ENCODE data around the gene PDGFRB. TPM values are rescaled to one million over a fixed set of nuclear protein-coding genes. Genes with fewer than 3 reads are reported as not detected.

PDGFRB gene
- total and polyA plus RNA-seq, 9 of the 15 experiments (the other 6 are each of a cell fraction or from before 2014, with no cell fraction given) = 0.01 to 1.5 (median 0.09) TPM; not detected in 3

DNA sequence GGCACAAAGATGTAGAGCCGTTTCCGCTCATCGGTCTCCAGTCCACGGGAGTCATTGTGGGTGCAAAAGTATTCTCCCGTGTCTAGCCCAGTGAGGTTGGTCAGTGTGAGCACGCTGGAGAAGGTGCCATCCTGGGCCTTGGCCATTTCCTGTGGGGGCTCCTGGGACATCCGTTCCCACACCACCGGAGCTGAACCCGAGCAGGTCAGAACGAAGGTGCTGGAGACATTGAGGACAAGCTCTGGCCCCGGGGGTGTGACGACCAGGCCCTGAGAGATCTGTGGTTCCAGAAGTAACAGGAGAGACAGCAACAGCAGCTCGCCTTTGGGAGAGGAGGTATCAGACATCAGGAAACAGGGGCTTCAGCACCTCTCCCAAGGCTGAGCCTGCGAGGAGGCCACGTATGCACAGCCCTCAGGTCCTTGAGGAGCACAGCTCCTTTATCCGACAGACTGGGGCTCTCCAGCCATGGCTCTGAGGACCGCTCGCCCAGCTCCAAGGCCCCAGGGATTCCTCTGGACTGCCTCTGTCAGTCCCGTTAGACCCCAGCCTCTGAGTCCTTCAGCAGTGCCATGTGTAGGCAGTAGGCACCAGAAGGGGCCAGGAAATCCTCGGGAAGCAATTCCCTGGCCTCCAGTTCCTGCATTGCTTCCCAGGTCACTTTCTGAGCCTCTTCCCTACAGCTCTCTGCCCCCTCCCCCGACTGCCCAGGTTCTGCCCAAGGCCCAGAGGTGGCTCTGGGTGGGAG, 19.9 kb downstream of the PDGFRB start (continued):
- TF ChIP-seq, protein P1, sequence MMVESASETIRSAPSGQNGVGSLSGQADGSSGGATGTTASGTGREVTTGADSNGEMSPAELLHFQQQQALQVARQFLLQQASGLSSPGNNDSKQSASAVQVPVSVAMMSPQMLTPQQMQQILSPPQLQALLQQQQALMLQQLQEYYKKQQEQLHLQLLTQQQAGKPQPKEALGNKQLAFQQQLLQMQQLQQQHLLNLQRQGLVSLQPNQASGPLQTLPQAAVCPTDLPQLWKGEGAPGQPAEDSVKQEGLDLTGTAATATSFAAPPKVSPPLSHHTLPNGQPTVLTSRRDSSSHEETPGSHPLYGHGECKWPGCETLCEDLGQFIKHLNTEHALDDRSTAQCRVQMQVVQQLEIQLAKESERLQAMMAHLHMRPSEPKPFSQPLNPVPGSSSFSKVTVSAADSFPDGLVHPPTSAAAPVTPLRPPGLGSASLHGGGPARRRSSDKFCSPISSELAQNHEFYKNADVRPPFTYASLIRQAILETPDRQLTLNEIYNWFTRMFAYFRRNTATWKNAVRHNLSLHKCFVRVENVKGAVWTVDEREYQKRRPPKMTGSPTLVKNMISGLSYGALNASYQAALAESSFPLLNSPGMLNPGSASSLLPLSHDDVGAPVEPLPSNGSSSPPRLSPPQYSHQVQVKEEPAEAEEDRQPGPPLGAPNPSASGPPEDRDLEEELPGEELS (CRISPR knock-in tag; IDR thresholded peaks at IDR 0.05; ENCODE audit: borderline replicate concordance) = no peak
- TF ChIP-seq ZNF717 (CRISPR knock-in tag; IDR thresholded peaks at IDR 0.05) (no peak), HDAC8 (tag; IDR thresholded peaks at IDR 0.05) (no peak), MTA1 (IDR thresholded peaks at IDR 0.05; ENCODE audit: borderline replicate concordance) (no peak)
- TF ChIP-seq, protein P2, sequence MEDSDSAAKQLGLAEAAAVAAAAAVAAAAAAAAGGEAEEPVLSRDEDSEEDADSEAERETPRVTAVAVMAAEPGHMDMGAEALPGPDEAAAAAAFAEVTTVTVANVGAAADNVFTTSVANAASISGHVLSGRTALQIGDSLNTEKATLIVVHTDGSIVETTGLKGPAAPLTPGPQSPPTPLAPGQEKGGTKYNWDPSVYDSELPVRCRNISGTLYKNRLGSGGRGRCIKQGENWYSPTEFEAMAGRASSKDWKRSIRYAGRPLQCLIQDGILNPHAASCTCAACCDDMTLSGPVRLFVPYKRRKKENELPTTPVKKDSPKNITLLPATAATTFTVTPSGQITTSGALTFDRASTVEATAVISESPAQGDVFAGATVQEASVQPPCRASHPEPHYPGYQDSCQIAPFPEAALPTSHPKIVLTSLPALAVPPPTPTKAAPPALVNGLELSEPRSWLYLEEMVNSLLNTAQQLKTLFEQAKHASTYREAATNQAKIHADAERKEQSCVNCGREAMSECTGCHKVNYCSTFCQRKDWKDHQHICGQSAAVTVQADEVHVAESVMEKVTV (CRISPR knock-in tag; IDR thresholded peaks at IDR 0.05) = no peak

DNA sequence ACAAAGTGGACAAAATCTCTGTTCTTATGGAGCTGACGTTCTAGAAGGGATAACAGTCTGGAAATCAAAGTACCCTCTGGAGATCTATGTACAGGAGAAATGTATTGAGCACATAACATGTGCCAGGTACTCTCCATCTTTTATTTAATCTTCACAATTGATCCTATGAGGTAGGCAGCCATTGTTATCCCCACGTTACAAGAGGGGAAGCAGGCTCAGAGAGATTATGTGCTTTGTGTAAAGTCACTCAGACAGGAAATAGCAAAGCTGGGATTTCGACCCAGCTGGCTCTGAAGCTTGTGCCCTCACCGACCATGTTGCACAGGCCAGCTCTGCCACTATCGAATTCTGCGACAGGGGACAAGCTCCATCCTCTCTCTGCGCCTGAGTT, 21.5 kb downstream of the PDGFRB start:
- CTCF ChIA-PET (ENCODE audit: low intra/inter-chr PET ratio) = no interaction called here
- Histone ChIP-seq H3K79me2 (ENCODE audit: control insufficient read depth, insufficient read depth, low read length) (no peaks in the 10 kb centered on the region), H3K4me2 (ENCODE audit: insufficient read depth, low read length) (no peak overlapping the region), H3K27ac (ENCODE audit: extremely low read depth, low read depth, low read length) (no peak overlapping the region), H3K4me1 (replicated peaks in 1 of 2; ENCODE audit: control insufficient read depth in 2 of 2, insufficient read depth in 2 of 2, low read length in 2 of 2) (peaks cover 8 to 20% of the 10 kb centered on the region in 2 experiments; a peak in 4 of 5 replicates), H3K27me3 (ENCODE audit: control insufficient read depth in 2 of 2, insufficient read depth in 2 of 2, low read length in 2 of 2) (peaks cover 11 to 44% of the 10 kb centered on the region in 2 experiments; a peak in 4 of 5 replicates), H2AFZ (ENCODE audit: low read depth, low read length) (no peak overlapping the region), H3K4me3 (no peak overlapping the region), H3K36me3 (ENCODE audit: control insufficient read depth, insufficient read depth, low read length) (no peaks in the 10 kb centered on the region), H3K9ac (ENCODE audit: insufficient read depth in 1 of 2, low read depth in 2 of 2, low read length in 2 of 2) (no peak overlapping the region), H4K20me1 (replicated peaks; ENCODE audit: control insufficient read depth, insufficient read depth, low read length) (no peaks in the 10 kb centered on the region; the same call in 1 of the 2 replicates), H3K9me1 (ENCODE audit: control insufficient read depth, insufficient read depth, low read length) (no peaks in the 10 kb centered on the region), H3K9me3 (replicated peaks; ENCODE audit: control insufficient read depth, insufficient read depth, low read depth, low read length) (no peaks in the 10 kb centered on the region)
- in situ Hi-C loops (cut with MboI) = no loop called here
- 2% methylated on average over 7 of the region's 7 CpGs for WGBS (ENCODE audit: insufficient coverage, low coverage, missing lambda C conversion rate)
- DNase-seq (ENCODE audit: extremely low read depth in 1 of 4, low spot score in 3 of 4) (no peak), ATAC-seq (no peak), FAIRE-seq (no peak)
- POLR2A ChIA-PET = interaction anchor here (0.6 to 1.3 kb wide), 4 partner anchors 8 to 367 kb away, joined by 3 to 6 read pairs (median 3); no protein-coding TSS in a partner anchor
- intact Hi-C loops (cut with micrococcal nuclease) = no loop called here
- no TSS peak for BruUV-seq (replicated peaks)
- no peak for TF ChIP-seq ZNF165 (CRISPR knock-in tag; IDR thresholded peaks at IDR 0.05; ENCODE audit: borderline replicate concordance)
- TF ChIP-seq ZNF431 (CRISPR knock-in tag; IDR thresholded peaks at IDR 0.05) = no peak
- TF ChIP-seq, protein P3, sequence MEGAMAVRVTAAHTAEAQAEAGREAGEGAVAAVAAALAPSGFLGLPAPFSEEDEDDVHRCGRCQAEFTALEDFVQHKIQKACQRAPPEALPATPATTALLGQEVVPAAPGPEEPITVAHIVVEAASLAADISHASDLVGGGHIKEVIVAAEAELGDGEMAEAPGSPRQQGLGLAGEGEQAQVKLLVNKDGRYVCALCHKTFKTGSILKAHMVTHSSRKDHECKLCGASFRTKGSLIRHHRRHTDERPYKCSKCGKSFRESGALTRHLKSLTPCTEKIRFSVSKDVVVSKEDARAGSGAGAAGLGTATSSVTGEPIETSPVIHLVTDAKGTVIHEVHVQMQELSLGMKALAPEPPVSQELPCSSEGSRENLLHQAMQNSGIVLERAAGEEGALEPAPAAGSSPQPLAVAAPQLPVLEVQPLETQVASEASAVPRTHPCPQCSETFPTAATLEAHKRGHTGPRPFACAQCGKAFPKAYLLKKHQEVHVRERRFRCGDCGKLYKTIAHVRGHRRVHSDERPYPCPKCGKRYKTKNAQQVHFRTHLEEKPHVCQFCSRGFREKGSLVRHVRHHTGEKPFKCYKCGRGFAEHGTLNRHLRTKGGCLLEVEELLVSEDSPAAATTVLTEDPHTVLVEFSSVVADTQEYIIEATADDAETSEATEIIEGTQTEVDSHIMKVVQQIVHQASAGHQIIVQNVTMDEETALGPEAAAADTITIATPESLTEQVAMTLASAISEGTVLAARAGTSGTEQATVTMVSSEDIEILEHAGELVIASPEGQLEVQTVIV (CRISPR knock-in tag; IDR thresholded peaks at IDR 0.05; ENCODE audit: borderline replicate concordance) = no peak
- TF ChIP-seq, protein P4, sequence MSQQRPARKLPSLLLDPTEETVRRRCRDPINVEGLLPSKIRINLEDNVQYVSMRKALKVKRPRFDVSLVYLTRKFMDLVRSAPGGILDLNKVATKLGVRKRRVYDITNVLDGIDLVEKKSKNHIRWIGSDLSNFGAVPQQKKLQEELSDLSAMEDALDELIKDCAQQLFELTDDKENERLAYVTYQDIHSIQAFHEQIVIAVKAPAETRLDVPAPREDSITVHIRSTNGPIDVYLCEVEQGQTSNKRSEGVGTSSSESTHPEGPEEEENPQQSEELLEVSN (IDR thresholded peaks at IDR 0.05; ENCODE audit: borderline replicate concordance in 1 of 2, extremely low read depth in 1 of 2, insufficient read depth in 1 of 2, insufficient read length in 1 of 2, low read depth in 1 of 2, low read length in 1 of 2, poor library complexity in 1 of 2, severe bottlenecking in 1 of 2) = no peak
- no peak for TF ChIP-seq FOXK1 (CRISPR knock-in tag; IDR thresholded peaks at IDR 0.05; ENCODE audit: borderline replicate concordance)
- TF ChIP-seq PYGO2 (tag; IDR thresholded peaks at IDR 0.05) = no peak
- no peak for TF ChIP-seq ZNF41 (CRISPR knock-in tag; conservative IDR thresholded peaks at IDR 0.05)
